Adipocyte (in vitro differentiated cells): Measurements from ENCODE around the gene ANKS1A.
"Not testable (repeated sequence)": the region's sequence is repeated elsewhere in the genome, so short reads cannot be mapped to it uniquely, and the experiment has no call there.

Source experiments
- DNase-seq: peaks from one replicate; pipeline ENCODE4 v3.0.0-alpha.2; 2015; ENCODE audit warnings: low read depth
- H3K27me3 ChIP-seq: replicated peaks from 2 replicates; pipeline ENCODE4 v1.7.0; 2013; ENCODE audit warnings: mild to moderate bottlenecking, low read length, moderate library complexity; ENCODE audit not compliant: control insufficient read depth, insufficient read depth
- H3K36me3 ChIP-seq: 2 replicates; pipeline ENCODE4 v1.7.0; 2013; ENCODE audit warnings: low read length, mild to moderate bottlenecking, moderate library complexity; ENCODE audit not compliant: control insufficient read depth, insufficient read depth, severe bottlenecking
- H3K4me1 ChIP-seq: 2 replicates; pipeline ENCODE4 v1.7.0; 2013; ENCODE audit warnings: mild to moderate bottlenecking, low read length, moderate library complexity; ENCODE audit not compliant: control insufficient read depth, insufficient read depth
- H3K4me3 ChIP-seq: 2 replicates; pipeline ENCODE4 v1.7.0; 2013; ENCODE audit warnings: mild to moderate bottlenecking, low read length, moderate library complexity
- H3K9ac ChIP-seq: 2 replicates; pipeline ENCODE4 v1.7.0; 2013; ENCODE audit warnings: mild to moderate bottlenecking, low read length, moderate library complexity
- H3K9me3 ChIP-seq: 2 replicates; pipeline ENCODE4 v1.7.0; 2013; ENCODE audit warnings: mild to moderate bottlenecking, low read length, moderate library complexity; ENCODE audit not compliant: control insufficient read depth

The ANKS1A gene

GRCh38 chr6:34888874-34889555 lies at the start of gene ANKS1A:
Gene ANKS1A, plus strand, starts transcription at chr6:34889255. Its CDS starts 148 bp downstream, at chr6:34889403.
- Histone ChIP-seq H3K4me1 (peaks cover 20% of the 10 kb centered on the region), H3K9ac (peak within 1 kb of the TSS; percentile 99), H3K9me3 (no peaks in the 10 kb centered on the region), H3K4me3 (peak within 1 kb of the TSS; percentile 100), H3K36me3 (peaks cover 4% of the 10 kb centered on the region), H3K27me3 (no peaks in the 10 kb centered on the region)
- peak; percentile 79 for DNase-seq

- Histone ChIP-seq H3K9ac (no peak overlapping the region), H3K27me3 (no peaks in the 10 kb centered on the region), H3K36me3 (peaks cover 44% of the 10 kb centered on the region), H3K4me3 (no peak overlapping the region), H3K4me1 (peaks cover 11% of the 10 kb centered on the region), H3K9me3 (no peaks in the 10 kb centered on the region)
- DNase-seq = no peak
Measured at GRCh38 chr6:34839666-34840352, 49.2 kb upstream of the ANKS1A start.

- H3K9ac ChIP-seq, H3K36me3 ChIP-seq, H3K27me3 ChIP-seq, H3K9me3 ChIP-seq, H3K4me3 ChIP-seq, DNase-seq: not testable (repeated sequence)
- H3K4me1 ChIP-seq = peaks cover 23% of the 10 kb centered on the region
Measured at GRCh38 chr6:34849066-34849465, 40.0 kb upstream of the ANKS1A start.

- no peak for DNase-seq
Measured at GRCh38 chr6:34851361-34851760, 37.7 kb upstream of the ANKS1A start.

GRCh38 chr6:34852406-34853085 lies 36.5 kb upstream of the ANKS1A start:
- Histone ChIP-seq H3K27me3 (no peaks in the 10 kb centered on the region), H3K4me1 (peaks cover 23% of the 10 kb centered on the region), H3K9me3 (no peaks in the 10 kb centered on the region), H3K9ac (no peak overlapping the region), H3K4me3 (no peak overlapping the region), H3K36me3 (peaks cover 36% of the 10 kb centered on the region)
- DNase-seq = no peak

More at GRCh38 chr6:34851361-34851760, 37.7 kb upstream of the ANKS1A start:
- H3K9ac ChIP-seq = no peak overlapping the region
- peaks cover 23% of the 10 kb centered on the region for H3K4me1 ChIP-seq
- H3K9me3 ChIP-seq = no peaks in the 10 kb centered on the region
- H3K27me3 ChIP-seq = no peaks in the 10 kb centered on the region
- peaks cover 24% of the 10 kb centered on the region for H3K36me3 ChIP-seq
- H3K4me3 ChIP-seq = no peak overlapping the region

- DNase-seq = no peak
- Histone ChIP-seq H3K4me1 (peaks cover 23% of the 10 kb centered on the region), H3K4me3 (no peak overlapping the region), H3K9me3 (no peaks in the 10 kb centered on the region), H3K9ac (no peak overlapping the region), H3K36me3 (peaks cover 65% of the 10 kb centered on the region), H3K27me3 (no peaks in the 10 kb centered on the region)
Measured at GRCh38 chr6:34855463-34855862, 33.6 kb upstream of the ANKS1A start.

- H3K9me3 ChIP-seq = no peaks in the 10 kb centered on the region
- no peak overlapping the region for H3K9ac ChIP-seq
- no peak overlapping the region for H3K4me3 ChIP-seq
- H3K4me1 ChIP-seq = no peaks in the 10 kb centered on the region
- DNase-seq = no peak
- peaks cover 72% of the 10 kb centered on the region for H3K36me3 ChIP-seq
- no peaks in the 10 kb centered on the region for H3K27me3 ChIP-seq
Measured at GRCh38 chr6:34858681-34859080, 30.4 kb upstream of the ANKS1A start.

- Histone ChIP-seq H3K27me3 (no peaks in the 10 kb centered on the region), H3K36me3 (peaks cover 83% of the 10 kb centered on the region), H3K9ac (no peak overlapping the region), H3K4me1 (no peaks in the 10 kb centered on the region), H3K9me3 (no peaks in the 10 kb centered on the region), H3K4me3 (no peak overlapping the region)
- no peak for DNase-seq
Measured at GRCh38 chr6:34859951-34860350, 29.1 kb upstream of the ANKS1A start.

- no peaks in the 10 kb centered on the region for H3K4me1 ChIP-seq
- no peaks in the 10 kb centered on the region for H3K27me3 ChIP-seq
- H3K36me3 ChIP-seq = peaks cover 83% of the 10 kb centered on the region
- H3K4me3 ChIP-seq = no peak overlapping the region
- H3K9me3 ChIP-seq = no peaks in the 10 kb centered on the region
- DNase-seq = no peak
- H3K9ac ChIP-seq = no peak overlapping the region
Measured at GRCh38 chr6:34860776-34861175, 28.3 kb upstream of the ANKS1A start.

- no peak for DNase-seq
- Histone ChIP-seq H3K4me1 (peaks cover 4% of the 10 kb centered on the region), H3K36me3 (peaks cover 63% of the 10 kb centered on the region), H3K9ac (no peak overlapping the region), H3K9me3 (no peaks in the 10 kb centered on the region), H3K27me3 (no peaks in the 10 kb centered on the region), H3K4me3 (no peak overlapping the region)
Measured at GRCh38 chr6:34864007-34864406, 25.0 kb upstream of the ANKS1A start.

GRCh38 chr6:34865107-34865506 lies 23.9 kb upstream of the ANKS1A start:
- Histone ChIP-seq H3K27me3 (no peaks in the 10 kb centered on the region), H3K4me1 (peaks cover 4% of the 10 kb centered on the region), H3K9me3 (no peaks in the 10 kb centered on the region), H3K4me3 (no peak overlapping the region), H3K36me3 (peaks cover 62% of the 10 kb centered on the region), H3K9ac (no peak overlapping the region)
- no peak for DNase-seq
